HepG2 (cell line): ENCODE measurements around the gene CXCL6.

Experiments
- HCFC1 ChIP-seq: fragments of 150-350 bp; IDR thresholded peaks from 2 replicates; pipeline ENCODE4 v1.6.1; 2014; ENCODE audit warnings: low read depth, low read length
- RXRA ChIP-seq: sonication (generic); formaldehyde crosslinking; IDR thresholded peaks from 2 replicates; pipeline ENCODE4 v1.5.1; 2020; ENCODE audit warnings: missing genetic modification reagents
- TF ChIP-seq, protein P1 (sequence below): conservative IDR thresholded peaks from 2 replicates; pipeline ENCODE4 v1.6.1; 2018; ENCODE audit warnings: missing genetic modification reagents
- TF ChIP-seq, protein P2 (sequence below): sonication (generic); formaldehyde crosslinking; IDR thresholded peaks from 2 replicates; pipeline ENCODE4 v1.5.0; 2020; ENCODE audit warnings: mild to moderate bottlenecking, missing genetic modification reagents, moderate library complexity

- TF ChIP-seq, protein P1, sequence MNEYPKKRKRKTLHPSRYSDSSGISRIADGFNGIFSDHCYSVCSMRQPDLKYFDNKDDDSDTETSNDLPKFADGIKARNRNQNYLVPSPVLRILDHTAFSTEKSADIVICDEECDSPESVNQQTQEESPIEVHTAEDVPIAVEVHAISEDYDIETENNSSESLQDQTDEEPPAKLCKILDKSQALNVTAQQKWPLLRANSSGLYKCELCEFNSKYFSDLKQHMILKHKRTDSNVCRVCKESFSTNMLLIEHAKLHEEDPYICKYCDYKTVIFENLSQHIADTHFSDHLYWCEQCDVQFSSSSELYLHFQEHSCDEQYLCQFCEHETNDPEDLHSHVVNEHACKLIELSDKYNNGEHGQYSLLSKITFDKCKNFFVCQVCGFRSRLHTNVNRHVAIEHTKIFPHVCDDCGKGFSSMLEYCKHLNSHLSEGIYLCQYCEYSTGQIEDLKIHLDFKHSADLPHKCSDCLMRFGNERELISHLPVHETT (CRISPR knock-in tag): no peak
- TF ChIP-seq, protein P2, sequence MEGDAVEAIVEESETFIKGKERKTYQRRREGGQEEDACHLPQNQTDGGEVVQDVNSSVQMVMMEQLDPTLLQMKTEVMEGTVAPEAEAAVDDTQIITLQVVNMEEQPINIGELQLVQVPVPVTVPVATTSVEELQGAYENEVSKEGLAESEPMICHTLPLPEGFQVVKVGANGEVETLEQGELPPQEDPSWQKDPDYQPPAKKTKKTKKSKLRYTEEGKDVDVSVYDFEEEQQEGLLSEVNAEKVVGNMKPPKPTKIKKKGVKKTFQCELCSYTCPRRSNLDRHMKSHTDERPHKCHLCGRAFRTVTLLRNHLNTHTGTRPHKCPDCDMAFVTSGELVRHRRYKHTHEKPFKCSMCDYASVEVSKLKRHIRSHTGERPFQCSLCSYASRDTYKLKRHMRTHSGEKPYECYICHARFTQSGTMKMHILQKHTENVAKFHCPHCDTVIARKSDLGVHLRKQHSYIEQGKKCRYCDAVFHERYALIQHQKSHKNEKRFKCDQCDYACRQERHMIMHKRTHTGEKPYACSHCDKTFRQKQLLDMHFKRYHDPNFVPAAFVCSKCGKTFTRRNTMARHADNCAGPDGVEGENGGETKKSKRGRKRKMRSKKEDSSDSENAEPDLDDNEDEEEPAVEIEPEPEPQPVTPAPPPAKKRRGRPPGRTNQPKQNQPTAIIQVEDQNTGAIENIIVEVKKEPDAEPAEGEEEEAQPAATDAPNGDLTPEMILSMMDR (CRISPR knock-in tag): no peak
- TF ChIP-seq HCFC1 (no peak), RXRA (CRISPR knock-in tag) (no peak)
Measured at GRCh38 chr4:73839071-73839470, 2.6 kb downstream of the CXCL6 start.
